Endothelial cell of umbilical vein (primary cell): Measurements from ENCODE around the gene TEN1. TPM values are rescaled to one million over a fixed set of nuclear protein-coding genes. Genes with fewer than 3 reads are reported as not detected.

Experiments
- BruUV-seq: library from RNA; stranded (reverse); fragments of 400-500 nt; replicated peaks from 2 replicates; lab custom pipeline; 2021; lab: Mats Ljungman, UMichigan
- CTCF ChIA-PET: fragments of 300-600, 350-600 bp; sonication (Branson Sonifier 250); formaldehyde crosslinking; loops from one replicate; lab custom pipeline; 2021; ENCODE audit warnings: antibody characterized with exemption, inconsistent platforms; lab: Charles Lee
- POLR2A ChIA-PET: fragments of 300-600, 350-600 bp; sonication (Branson Sonifier 250); formaldehyde crosslinking; loops from one replicate; lab custom pipeline; 2021; ENCODE audit warnings: antibody characterized with exemption, inconsistent platforms; lab: Charles Lee
- DNase-seq: peaks from one replicate; pipeline ENCODE4 v3.0.0-alpha.2; 2011; ENCODE audit warnings: low read depth, low spot score
- FAIRE-seq: peaks from 2 replicates; lab custom pipeline; 2011; peaks lifted over from hg19 to GRCh38; lab: Jason Lieb, UNC
- H2AFZ ChIP-seq: 2 replicates; pipeline ENCODE4 v1.6.0; 2012; ENCODE audit warnings: low read depth, low read length, control low read depth, inconsistent platforms
- H3K27ac ChIP-seq: 2 replicates; pipeline ENCODE4 v1.5.1; 2011; ENCODE audit warnings: low read depth, mild to moderate bottlenecking, control low read depth, low read length, moderate library complexity; ENCODE audit not compliant: insufficient read depth
- H3K27me3 ChIP-seq, 2 experiments: 2 replicates each; pipeline versions ENCODE4 v1.6.0 to v1.6.1; 2011; ENCODE audit warnings: low read length in 2 of 2, mixed read lengths in 1 of 2; ENCODE audit not compliant: control insufficient read depth in 2 of 2, insufficient read depth in 2 of 2
- H3K36me3 ChIP-seq, 2 experiments: 2 replicates in 1 of 2; 3 replicates in 1 of 2; pipeline ENCODE4 v1.5.1; 2011; ENCODE audit warnings: low read length in 2 of 2, mild to moderate bottlenecking in 1 of 2, moderate library complexity in 1 of 2; ENCODE audit not compliant: control insufficient read depth in 2 of 2, insufficient read depth in 2 of 2; ENCODE audit errors: extremely low read depth in 1 of 2
- H3K4me1 ChIP-seq: 3 replicates; pipeline ENCODE4 v1.5.1; 2011; ENCODE audit warnings: mild to moderate bottlenecking, low read length; ENCODE audit not compliant: control insufficient read depth, insufficient read depth; ENCODE audit errors: extremely low read depth
- H3K4me2 ChIP-seq: 2 replicates; pipeline ENCODE4 v1.6.1; 2011; ENCODE audit warnings: low read length, control low read depth, mixed read lengths; ENCODE audit not compliant: insufficient read depth
- H3K4me3 ChIP-seq, 3 experiments: fragments of 200-600 bp in 1 of 3; sonication (generic), shearing (Covaris generic) in 1 of 3; replicated peaks in 1 of 3; 2 replicates each; pipeline ENCODE4 v1.5.1; 2011 to 2016; ENCODE audit warnings: control low read depth in 3 of 3, low read length in 3 of 3, mild to moderate bottlenecking in 2 of 3, inconsistent platforms in 1 of 3, low read depth in 1 of 3, moderate library complexity in 1 of 3; ENCODE audit not compliant: insufficient read depth in 1 of 3
- H3K79me2 ChIP-seq: 2 replicates; pipeline ENCODE4 v1.6.0; 2012; ENCODE audit warnings: low read length, inconsistent platforms; ENCODE audit not compliant: control insufficient read depth, insufficient read depth
- H3K9ac ChIP-seq: replicated peaks from 2 replicates; pipeline ENCODE3; 2011; ENCODE audit warnings: low read length, control low read depth; ENCODE audit not compliant: insufficient read depth; ENCODE audit errors: extremely low read depth
- H3K9me1 ChIP-seq: replicated peaks from 3 replicates; pipeline ENCODE4 v1.6.0; 2011; ENCODE audit warnings: mild to moderate bottlenecking, low read length; ENCODE audit not compliant: control insufficient read depth, insufficient read depth; ENCODE audit errors: extremely low read depth
- H3K9me3 ChIP-seq: replicated peaks from 2 replicates; pipeline ENCODE4 v1.5.1; 2012; ENCODE audit warnings: low read length, inconsistent platforms; ENCODE audit not compliant: control insufficient read depth, insufficient read depth
- H4K20me1 ChIP-seq: replicated peaks from 2 replicates; pipeline ENCODE3; 2011; ENCODE audit warnings: mild to moderate bottlenecking, low read length; ENCODE audit not compliant: control insufficient read depth, insufficient read depth; ENCODE audit errors: extremely low read depth
- CTCF ChIP-seq, 2 donors: IDR thresholded peaks; 1 replicate in 1 of 2; 2 replicates in 1 of 2; pipeline ENCODE4 v1.5.1; 2011; ENCODE audit warnings: low read length in 2 of 2, mild to moderate bottlenecking in 2 of 2, moderate library complexity in 2 of 2, control low read depth in 1 of 2, inconsistent platforms in 1 of 2, low read depth in 1 of 2; ENCODE audit not compliant: insufficient read depth in 1 of 2; ENCODE audit errors: extremely low read depth in 1 of 2
- EZH2 ChIP-seq: IDR thresholded peaks from 2 replicates; pipeline ENCODE4 v1.6.1; 2012; ENCODE audit warnings: borderline replicate concordance, low read depth, mild to moderate bottlenecking, moderate library complexity, low read length, inconsistent platforms; ENCODE audit not compliant: severe bottlenecking
- FOS ChIP-seq: IDR thresholded peaks from 2 replicates; pipeline ENCODE4 v1.6.1; 2011; ENCODE audit warnings: mild to moderate bottlenecking, low read length, moderate library complexity, borderline replicate concordance; ENCODE audit not compliant: insufficient read depth
- GATA2 ChIP-seq: IDR thresholded peaks from 2 replicates; pipeline ENCODE4 v1.7.0; 2011; ENCODE audit warnings: low read depth, mild to moderate bottlenecking, moderate library complexity, mixed read lengths, low read length; ENCODE audit not compliant: insufficient read length, insufficient read depth
- JUN ChIP-seq: IDR thresholded peaks from 2 replicates; pipeline ENCODE4 v1.6.1; 2011; ENCODE audit warnings: borderline replicate concordance, low read depth; ENCODE audit not compliant: insufficient read length, insufficient read depth
- MYC ChIP-seq: IDR thresholded peaks from one replicate; pipeline ENCODE4 v1.6.1; 2011; ENCODE audit warnings: mild to moderate bottlenecking, low read depth, low read length
- POLR2A ChIP-seq: IDR thresholded peaks from 2 replicates; pipeline ENCODE4 v1.6.1; 2012; ENCODE audit warnings: low read depth, mild to moderate bottlenecking, control low read depth, low read length
- POLR2AphosphoS5 ChIP-seq: IDR thresholded peaks from 2 replicates; pipeline ENCODE4 v1.6.1; 2012; ENCODE audit warnings: low read depth, mild to moderate bottlenecking, control low read depth, low read length, moderate library complexity; ENCODE audit not compliant: insufficient read depth
- dilution Hi-C: fragments of 300-500 bp; cut with MboI; formaldehyde crosslinking; loops from one replicate; pipeline ENCODE4 v1.15.0; 2019; ENCODE audit warnings: low sequenced_read_pairs; ENCODE audit not compliant: extremely low pct_ligation_motif_present
- intact Hi-C: fragments of 100-400 bp; cut with micrococcal nuclease; formaldehyde crosslinking; loops from one replicate; pipeline ENCODE4 v1.10.0; 2022
- polyA plus RNA-seq, 4 experiments: library from polyadenylated mRNA; depleted of rRNA in 3 of 4; stranded (reverse) in 3 of 4; unstranded in 1 of 4; fragments of >200 nt; gene quantifications; 2 replicates each; pipeline versions ENCODE4 v1.2.1 to v1.2.3, GENCODE V29; 2011 to 2012; ENCODE audit warnings: missing spikeins in 1 of 4
- total RNA-seq: library from RNA; stranded (reverse); gene quantifications from 2 replicates; pipeline ENCODE4 v1.2.3, GENCODE V29; 2021
- TF ChIP-seq, protein P1 (sequence below): IDR thresholded peaks from 2 replicates; pipeline ENCODE4 v1.6.1; 2011; ENCODE audit not compliant: insufficient read depth, insufficient read length

The TEN1 gene
- total and polyA plus RNA-seq, 2 donors (not counting 3 experiments of a cell fraction or from before 2014, with no cell fraction given): 18.8 to 29.0 TPM

- H3K27ac ChIP-seq: no peak overlapping the region
- no peak overlapping the region for H2AFZ ChIP-seq
- H3K9me3 ChIP-seq: no peaks in the 10 kb centered on the region
- intact Hi-C loops: no loop called here
- peaks cover 6 to 19% of the 10 kb centered on the region in 2 experiments for H3K36me3 ChIP-seq
- H3K4me1 ChIP-seq: peaks cover 6% of the 10 kb centered on the region
- no peak for DNase-seq
- ChIA-PET POLR2A (no interaction called here), CTCF (interaction anchor here (1.3 kb wide), 1 partner anchor 40 kb away, joined by 3 read pairs; the partner anchor contains the start of gene MRPL38)
- no peak overlapping the region for H3K4me3 ChIP-seq
- dilution Hi-C loops: no loop called here
- H3K27me3 ChIP-seq: no peaks in the 10 kb centered on the region
- H3K9me1 ChIP-seq: no peaks in the 10 kb centered on the region
- BruUV-seq: no TSS peak
- no peak overlapping the region for H3K4me2 ChIP-seq
- no peak for FAIRE-seq
- no peak overlapping the region for H3K9ac ChIP-seq
- H3K79me2 ChIP-seq: no peaks in the 10 kb centered on the region
- no peak for TF ChIP-seq EZH2
- TF ChIP-seq JUN: no peak
- no peak for TF ChIP-seq MYC
- TF ChIP-seq, protein P1, sequence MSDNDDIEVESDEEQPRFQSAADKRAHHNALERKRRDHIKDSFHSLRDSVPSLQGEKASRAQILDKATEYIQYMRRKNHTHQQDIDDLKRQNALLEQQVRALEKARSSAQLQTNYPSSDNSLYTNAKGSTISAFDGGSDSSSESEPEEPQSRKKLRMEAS: no peak
- TF ChIP-seq FOS: no peak
- TF ChIP-seq GATA2: no peak
- no peak for TF ChIP-seq CTCF (IDR thresholded peaks at IDR 0.05; ENCODE audit: extremely low read depth in 1 of 2, insufficient read depth in 1 of 2, low read depth in 1 of 2, low read length in 2 of 2)
- TF ChIP-seq POLR2AphosphoS5: no peak
- TF ChIP-seq POLR2A: no peak
- H4K20me1 ChIP-seq: no peaks in the 10 kb centered on the region
Measured at GRCh38 chr17:75945211-75945610, 33.8 kb upstream of the TEN1 start.
